Bone marrow (tissue), 2 donors: ENCODE data around the gene MYO18A.

Source experiments
- DNase-seq, 2 donors: peaks; one replicate each; lab custom pipeline; 2025; lab: John Stamatoyannopoulos, UW

Gene MYO18A

GRCh38 chr17:29048440-29049368 is 131.5 kb downstream of the MYO18A start:
- DNase-seq, result no peak

DNA sequence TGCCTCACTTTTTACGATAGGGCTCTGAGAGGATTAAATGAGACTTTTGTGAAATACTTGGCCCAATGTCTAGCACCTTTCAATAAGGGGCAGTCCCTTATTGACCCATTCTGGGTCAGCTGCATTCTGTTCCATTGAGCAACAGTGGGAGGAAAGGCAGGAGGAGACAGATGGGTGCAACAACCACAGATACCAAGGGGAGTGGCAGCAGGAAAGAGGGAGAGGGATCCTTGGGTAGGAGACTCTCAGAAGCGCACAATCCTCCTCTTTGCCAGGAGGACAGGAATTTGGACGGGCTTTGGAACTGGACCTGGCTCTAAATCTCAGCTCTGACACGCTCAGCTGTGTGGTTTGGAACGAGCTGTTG is 133.7 kb downstream of the MYO18A start:
- DNase-seq, result no peak

DNA sequence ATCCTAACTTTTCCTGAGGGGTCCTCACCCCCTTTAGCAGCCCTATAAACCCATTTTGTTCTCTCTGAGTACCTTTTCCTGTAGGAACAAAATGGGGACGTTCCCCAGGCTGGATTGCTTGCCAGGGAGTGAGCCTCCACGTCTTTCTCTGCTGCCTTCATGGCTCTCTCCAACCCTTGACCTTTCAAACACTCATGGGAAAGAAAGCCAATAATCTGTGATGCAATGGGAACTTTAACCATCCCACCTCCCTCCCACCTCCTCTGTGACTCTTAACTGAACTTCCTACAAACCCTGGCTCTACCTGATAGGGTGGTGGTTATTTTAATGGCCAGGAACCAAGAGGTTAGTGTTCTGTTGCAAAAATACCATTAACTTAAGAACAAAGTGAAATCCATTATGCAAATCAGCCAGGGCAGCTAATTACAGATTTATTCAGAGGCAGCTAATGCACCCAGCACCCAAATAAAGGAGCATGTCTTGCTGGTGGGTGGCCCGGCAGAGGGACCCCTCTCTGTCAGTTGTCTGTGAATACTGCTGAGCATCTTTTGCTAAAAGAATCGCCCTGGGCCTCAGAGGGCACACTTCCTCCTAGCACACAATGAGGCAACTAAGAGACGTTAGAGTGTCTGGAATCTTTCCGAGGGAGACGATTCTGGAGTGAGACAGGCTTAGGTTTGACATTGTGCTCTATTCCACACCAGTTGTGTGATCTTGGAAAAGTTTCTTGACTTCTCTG is 134.3 kb downstream of the MYO18A start:
- DNase-seq, result no peak

GRCh38 chr17:29045026-29045425 is 135.2 kb downstream of the MYO18A start:
- DNase-seq, result no peak

- no peak for DNase-seq
Measured at GRCh38 chr17:29043539-29044145, 136.6 kb downstream of the MYO18A start.

GRCh38 chr17:29042679-29043538 is 137.3 kb downstream of the MYO18A start, which contains the start of gene PIPOX:
TSS of gene PIPOX (plus strand) at chr17:29043141. CDS start at chr17:29043226, 85 bp downstream.
- peak in 1 of 2 donors; percentile 12 for DNase-seq

GRCh38 chr17:29042026-29042678 is 138.0 kb downstream of the MYO18A start:
- no peak for DNase-seq

- no peak for DNase-seq
Measured at GRCh38 chr17:29041571-29041970, 138.6 kb downstream of the MYO18A start.

- DNase-seq, result no peak
Measured at GRCh38 chr17:29041091-29041490, 139.1 kb downstream of the MYO18A start.

GRCh38 chr17:29039764-29040598 is 140.2 kb downstream of the MYO18A start:
- no peak for DNase-seq

- DNase-seq, result no peak
Measured at GRCh38 chr17:29038085-29038795, 142.0 kb downstream of the MYO18A start.

- no peak for DNase-seq
Measured at GRCh38 chr17:29037739-29038084, 142.5 kb downstream of the MYO18A start.

DNA sequence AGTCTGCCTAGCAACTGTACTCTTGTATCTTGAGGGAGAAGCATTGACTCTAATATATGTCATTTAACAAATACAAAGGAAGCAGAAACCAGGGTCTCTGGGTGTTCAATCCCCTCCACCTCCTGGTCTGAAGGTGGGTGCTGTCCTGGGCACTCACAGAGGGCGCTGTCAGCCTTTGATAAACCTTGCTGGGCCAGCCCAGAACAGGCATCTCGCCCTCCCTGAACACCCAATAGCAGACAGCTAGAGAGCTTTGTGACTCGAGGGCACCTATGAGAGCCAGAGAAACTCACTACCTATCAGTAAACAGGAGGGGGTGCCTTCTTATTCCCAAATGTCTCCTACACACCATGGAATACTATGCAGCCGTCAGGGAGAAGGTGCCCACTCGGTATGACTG is 143.6 kb downstream of the MYO18A start:
- DNase-seq, result no peak

DNA sequence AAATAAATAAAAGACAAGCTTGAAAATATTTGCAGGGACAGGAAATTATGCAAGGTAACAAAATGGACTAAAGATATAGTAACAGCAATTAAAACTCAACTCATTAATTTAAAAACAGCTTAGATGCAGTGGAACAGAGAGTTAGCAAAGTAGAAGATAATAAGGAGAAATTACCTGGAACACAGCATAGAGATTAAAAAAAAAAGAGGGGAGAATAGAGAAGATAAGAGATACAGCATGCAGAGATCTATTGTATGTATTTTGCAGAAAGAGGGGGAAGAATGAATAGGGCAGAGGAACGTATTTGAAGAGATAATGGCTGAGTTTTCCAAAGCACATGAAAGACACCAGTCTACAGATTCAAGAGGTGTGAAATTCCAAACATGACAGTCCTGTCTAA is 145.7 kb downstream of the MYO18A start:
- DNase-seq, result no peak

DNA sequence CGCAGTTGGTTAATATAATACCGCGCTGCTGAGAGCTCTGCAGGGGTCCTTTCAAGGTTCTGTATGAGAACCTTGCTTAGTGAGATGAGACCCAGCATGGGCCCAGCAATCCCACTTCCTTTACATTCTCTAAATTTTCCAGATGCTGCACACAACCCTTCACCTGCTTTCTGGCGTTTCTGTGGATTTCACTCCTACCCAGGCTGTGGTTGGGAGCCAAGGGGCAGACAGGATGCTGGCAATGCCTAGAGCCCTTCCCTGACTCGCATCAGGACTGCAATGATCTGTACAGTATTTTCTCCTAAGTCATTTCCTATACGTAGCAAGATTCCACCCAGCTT is 147.4 kb downstream of the MYO18A start:
- no peak for DNase-seq

DNA sequence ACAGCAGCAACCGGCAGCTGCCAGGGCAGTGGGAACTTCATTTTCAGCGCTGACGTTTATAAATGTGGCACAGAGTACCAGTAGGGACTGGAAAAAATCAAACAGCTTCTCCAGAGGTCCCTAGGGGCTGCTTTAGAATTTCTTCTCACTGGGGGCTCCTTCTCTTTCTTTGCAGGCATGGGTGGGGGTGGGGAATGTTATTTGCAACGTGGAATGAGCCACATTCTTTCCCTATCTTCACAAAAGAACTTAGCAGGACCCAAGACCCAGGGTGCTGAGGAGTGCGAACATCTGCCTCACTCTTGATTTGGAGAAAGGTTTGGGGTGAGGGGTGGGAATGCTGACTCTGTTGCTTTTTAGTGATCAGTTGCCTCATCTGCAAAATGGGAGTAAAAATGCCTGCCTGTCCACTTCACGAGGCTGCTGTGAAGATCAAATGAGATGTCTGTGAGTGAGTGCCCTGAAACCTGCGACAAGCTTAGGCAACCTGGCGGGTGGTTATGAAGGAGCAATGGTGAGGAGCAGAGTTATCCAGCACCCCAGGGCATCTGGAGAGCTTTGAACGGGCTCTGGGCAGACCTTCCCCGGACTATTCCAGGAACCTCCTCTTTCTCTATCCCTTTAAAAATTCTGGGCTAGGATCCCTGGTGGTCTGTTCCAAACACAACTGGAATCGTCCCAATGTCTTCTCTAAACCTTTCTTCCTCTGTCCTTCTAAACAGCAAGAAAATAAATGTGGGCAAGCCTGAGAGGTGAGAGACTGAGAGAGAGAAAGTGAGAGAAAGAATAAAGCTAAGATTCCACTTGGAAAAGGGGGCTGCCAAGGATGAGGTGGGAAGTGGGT is 148.0 kb downstream of the MYO18A start:
- DNase-seq, result no peak

GRCh38 chr17:29031488-29031887 is 148.7 kb downstream of the MYO18A start:
- no peak for DNase-seq

DNA sequence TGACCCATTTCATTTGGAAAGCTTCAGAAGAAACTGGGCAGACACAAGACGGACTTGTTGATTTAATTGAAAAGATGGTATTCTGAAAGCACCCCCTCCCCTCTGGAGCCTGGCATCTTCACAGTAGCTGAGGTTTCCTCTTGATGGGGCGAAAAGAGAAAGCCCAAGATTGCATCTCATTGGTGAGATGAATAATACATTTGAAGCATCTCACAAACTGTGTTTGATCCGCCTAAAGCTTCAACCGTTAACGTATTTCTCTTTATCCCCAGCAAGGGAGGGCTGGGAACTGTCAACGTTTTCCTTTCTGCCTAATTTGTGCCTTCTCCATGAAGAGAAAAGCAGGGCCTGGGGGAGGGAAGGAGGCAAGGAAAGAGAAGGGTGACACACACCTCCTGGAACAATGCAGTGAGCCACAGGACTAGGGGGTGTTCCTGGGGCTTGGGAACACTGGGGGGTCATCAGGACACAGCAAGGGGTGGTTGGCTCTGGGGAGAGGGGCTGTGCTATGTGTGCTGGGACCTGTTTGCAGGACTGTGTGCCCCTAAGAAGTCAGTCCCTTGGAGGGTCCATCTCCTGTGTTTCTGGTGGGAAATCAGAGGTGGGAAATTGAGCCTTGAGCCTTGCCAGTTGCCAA is 155.8 kb downstream of the MYO18A start:
- no peak for DNase-seq
